G401.6 (cell line): Measurements from ENCODE around the gene C13orf46.
"Not testable (repeated sequence)": the region's sequence is repeated elsewhere in the genome, so short reads cannot be mapped to it uniquely, and the experiment has no call there.

ENCODE experiments used
- FAIRE-seq: peaks from 2 replicates; lab custom pipeline; 2012; peaks lifted over from hg19 to GRCh38; lab: Jason Lieb, UNC

Gene C13orf46

DNA sequence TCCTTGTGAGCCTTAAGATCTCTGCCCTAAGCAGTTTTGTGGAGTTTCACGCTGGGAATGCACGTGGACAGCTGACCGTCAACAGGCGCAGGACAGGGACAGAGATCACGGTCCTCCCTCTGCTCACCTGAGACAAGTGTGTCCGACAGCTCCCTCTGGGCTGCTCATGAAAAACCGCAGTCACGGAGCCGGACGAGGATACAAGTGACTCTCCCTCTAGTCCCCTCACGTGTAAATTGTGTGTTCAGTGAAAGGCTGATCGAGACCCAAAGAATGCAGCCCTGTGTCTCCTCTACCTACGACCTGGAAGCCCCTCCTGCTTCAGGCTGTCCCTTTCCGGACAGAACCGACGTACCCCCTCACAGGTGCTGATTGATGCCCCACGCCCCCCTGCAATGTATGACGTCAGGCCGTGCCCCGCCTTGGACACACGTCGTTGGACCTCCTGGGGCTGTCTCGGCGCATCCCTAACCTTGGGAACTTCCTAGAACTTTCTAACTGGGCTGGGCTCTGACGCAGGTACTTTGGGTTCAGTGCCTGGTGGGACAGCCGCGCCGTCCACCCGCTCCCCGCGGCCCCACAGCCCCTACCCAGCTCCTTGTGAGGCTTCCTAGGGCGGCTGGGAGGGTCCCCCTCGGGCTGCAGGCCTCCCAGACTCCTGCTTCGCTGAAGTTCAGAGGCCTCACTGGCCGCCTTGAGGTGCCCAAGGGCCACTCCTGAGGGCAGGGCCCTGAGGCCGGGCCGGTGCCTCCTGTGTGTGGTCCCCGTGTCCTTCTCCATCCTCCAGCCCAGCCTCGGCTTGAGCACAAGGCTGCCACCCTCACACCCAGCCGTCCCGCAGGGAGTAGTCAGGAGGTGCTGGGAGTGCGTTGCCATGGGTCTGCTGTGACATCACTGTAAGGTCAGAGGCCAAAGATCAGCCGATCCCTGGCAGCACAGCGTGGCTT is at the start of gene C13orf46:
C13orf46 (minus strand) TSS at position 859 of the 947 bp plus-strand sequence; CDS start at position 780, 79 bp downstream.
- no peak for FAIRE-seq

DNA sequence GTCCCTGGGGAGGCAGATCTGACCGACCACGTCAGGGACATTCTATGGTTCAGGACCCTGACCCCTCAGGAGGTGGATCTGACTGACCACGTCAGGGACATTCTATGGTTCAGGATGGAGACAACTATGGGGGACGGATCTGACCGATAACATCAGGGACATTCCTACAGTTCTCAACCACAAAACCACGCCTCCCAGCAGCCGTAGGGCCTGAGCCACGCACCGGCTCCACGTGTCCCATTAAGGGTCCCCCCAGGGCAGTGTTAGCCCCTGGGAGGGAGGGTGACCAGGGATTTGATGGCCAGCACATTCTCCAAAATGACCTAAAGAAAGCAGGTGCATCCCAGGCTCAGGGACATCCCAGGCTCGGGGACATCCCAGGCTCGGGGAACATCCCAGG is 49.0 kb upstream of the C13orf46 start:
- no peak for FAIRE-seq

DNA sequence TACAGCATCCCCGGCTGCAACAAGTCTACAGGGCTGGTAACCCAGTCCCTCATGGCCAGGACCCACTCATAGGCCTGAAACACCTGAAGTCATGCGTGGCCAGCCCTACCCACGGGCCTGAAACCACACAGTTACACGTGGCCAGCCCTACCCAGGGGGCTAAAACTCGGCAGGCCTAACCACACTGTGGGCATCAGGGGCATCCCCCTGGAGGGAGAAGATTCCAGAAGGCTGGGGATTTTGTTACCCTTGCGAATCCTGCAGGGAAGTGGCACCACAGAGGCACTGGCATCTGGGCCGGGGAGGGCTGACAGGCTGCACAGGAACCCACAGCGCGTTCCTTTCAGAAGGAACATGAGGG is 48.4 kb upstream of the C13orf46 start:
- no peak for FAIRE-seq

DNA sequence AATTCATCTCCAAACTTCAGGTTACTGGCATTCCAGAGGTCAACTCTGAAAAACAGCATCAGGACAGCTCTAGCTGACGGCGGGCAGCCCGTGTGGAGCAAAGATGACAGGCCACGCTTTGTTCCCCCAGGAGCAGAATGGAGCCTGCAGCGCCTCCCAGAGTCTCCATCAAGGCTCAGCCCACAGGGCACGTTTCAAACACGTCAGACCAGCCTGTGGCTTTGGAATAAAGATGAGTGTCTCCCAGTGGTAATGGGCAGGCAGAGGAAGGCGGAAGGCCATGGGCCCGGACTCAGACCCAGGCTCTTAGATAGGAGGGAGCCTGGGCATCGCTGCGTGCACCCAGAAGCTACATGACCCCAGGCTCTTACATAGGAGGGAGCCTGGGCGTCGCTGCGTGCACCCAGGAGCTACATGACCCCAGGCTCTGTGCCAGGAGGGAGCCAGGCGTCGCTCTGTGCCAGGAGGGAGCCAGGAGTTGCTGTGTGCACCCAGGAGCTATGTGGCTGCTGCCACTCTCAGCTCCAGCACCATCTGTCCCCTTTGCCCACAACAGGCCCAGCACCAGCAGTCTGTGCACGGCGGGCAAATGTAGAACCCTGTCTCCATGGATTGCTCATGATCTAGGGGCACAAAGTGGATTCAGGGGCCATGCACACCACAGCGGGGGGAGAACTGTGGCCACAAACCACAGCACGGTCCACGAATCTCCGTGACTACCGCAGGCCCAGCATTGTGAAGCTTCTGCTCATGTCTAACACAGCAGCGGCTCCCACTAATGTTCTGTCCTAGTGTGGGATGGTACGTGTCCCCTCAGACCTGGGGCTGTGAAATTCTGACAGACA is 47.8 kb upstream of the C13orf46 start:
- FAIRE-seq: no peak

DNA sequence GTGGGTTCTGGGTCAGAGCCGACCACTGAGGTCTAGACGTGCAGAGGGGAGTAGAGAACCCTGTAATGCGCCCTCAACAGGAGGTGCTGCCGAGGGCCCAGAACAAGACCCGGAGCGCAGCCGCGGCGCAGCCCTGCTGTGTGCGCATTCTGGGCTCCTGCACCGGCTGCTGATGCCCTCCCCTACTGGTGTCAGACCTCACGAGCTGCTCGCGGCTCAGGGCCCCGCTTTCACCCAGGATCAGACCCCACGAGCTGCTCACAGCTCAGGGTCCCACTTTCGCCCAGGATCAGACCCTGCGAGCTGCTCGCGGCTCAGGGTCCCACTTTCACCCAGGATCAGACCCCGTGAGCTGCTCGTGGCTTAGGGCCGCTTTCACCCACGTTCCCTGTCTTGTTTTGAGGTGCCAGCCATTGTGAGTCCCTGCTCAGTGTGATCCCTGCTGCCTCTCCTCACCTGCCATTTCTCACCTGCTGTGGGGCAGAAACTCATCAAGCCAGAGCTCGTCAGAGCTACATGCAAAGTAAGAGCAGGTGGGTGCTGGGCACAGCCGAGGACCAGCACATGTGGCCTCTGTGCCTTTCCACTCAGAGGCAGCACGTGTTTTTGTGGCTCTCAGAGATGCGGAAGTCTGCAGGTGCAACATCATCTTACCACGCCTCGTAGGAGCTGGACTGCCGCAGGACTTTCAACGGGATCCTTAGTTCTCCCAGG is 47.0 kb upstream of the C13orf46 start:
- no peak for FAIRE-seq

DNA sequence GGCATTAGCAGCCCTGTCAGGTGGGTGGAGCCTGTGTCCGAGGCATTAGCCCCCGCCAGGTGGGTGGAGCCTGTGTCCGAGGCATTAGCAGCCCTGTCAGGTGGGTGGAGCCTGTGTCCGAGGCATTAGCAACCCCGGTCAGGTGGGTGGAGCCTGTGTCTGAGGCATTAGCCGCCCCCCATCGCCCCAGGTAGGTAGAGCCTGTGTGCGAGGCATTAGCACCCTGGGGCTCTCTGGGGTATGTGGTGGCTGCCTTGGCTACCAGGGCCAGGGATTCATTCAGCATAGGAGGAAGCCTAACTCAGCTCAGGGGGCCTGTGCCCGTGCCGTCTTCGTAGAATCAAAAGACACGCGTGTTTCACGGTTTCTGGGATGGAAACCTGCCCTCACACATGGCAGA is 46.3 kb upstream of the C13orf46 start:
- not testable (repeated sequence) for FAIRE-seq

DNA sequence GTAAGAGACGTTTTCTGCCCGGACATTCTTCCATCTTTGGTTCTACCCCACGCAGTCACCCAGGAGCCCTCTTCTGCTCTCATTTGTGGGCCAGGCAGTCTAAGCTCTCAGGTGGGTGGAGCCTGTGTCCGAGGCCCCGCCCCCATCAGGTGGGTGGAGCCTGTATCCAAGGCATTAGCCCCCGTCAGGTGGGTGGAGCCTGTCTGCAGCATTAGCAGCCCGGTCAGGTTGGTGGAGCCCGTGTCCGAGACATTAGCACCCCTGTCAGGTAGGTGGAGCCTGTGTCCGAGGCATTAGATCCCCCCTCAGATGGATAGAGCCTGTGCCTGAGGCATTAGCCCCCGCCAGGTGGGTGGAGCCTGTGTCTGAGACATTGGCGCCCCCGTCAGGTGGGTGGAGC is 45.5 kb upstream of the C13orf46 start:
- no peak for FAIRE-seq

DNA sequence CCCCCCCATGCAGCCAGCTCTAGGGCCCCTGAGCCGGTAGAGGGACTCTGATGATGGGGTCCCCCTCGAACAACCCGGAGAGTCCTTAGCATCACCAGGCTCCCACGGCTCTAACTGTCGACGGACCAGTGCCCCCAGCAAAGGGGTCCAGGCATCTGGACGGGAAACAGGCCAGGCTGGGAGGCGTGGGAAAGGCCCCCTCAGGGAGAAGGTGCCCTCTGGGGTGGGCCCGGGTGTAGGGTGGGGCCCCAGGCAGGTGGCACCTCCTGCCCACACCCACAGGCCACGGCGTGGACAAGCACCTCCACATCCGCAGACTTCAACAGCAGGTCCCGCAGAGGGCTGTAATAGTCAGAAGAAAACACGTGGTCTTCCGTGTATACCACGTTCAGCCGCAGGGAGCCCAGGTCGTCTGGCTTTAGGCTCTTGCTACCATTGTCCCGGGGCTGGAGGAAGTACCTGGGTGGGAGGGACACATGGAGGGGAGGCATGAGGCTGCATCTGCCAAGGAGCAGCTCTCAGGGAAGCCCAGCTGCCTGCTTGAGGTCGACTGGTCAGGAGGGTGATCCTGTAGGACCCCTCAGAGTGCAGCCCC is 44.7 kb upstream of the C13orf46 start:
- FAIRE-seq: no peak

DNA sequence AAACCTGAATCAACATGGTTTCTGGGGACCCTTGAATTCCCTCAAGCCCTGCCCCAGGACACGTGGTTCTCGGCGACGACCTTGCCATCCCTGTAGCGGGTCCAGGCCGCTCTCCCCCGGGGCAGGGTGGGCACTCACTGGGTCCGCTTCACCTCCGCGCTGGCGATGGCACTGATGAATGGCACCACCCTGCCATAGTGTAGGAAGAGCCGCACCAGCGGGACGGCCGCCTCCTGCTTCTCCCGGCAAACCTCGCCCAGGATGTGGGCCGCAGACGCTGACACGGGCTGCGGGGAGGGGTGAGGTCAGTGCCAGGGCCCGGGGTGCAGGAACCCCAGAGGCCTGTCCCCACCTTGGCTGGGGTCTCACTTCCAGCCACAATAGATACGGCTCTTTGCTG is 44.1 kb upstream of the C13orf46 start:
- no peak for FAIRE-seq

DNA sequence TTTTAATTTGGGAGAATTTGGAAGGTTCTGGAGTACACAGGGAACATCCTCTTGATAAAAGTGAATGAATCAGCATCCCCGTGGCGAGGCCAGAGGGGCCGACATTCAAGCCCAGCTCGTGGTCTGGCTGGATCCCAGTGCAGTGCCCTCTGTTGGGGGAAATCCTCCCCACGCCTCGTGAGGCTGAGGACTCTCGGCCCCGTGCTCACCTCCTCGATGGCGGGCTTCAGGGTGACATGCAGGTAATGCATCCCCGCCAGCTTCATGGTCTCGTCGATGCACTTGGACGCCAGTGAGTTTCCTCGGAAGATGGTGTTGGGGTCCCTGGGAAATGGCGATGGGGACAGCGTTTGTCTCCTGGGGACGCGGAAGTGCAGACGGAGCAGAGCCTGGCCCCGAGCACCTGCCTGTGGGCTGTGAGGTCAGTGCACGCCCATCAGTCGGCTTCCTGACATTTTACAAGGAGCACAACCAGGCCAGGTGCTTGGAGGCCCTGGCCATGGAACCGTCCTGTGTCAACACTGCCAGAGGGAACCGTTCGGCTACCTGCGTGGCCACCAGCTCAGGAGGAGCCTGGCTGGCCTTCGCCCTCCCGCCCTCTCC is 43.3 kb upstream of the C13orf46 start:
- FAIRE-seq: no peak

DNA sequence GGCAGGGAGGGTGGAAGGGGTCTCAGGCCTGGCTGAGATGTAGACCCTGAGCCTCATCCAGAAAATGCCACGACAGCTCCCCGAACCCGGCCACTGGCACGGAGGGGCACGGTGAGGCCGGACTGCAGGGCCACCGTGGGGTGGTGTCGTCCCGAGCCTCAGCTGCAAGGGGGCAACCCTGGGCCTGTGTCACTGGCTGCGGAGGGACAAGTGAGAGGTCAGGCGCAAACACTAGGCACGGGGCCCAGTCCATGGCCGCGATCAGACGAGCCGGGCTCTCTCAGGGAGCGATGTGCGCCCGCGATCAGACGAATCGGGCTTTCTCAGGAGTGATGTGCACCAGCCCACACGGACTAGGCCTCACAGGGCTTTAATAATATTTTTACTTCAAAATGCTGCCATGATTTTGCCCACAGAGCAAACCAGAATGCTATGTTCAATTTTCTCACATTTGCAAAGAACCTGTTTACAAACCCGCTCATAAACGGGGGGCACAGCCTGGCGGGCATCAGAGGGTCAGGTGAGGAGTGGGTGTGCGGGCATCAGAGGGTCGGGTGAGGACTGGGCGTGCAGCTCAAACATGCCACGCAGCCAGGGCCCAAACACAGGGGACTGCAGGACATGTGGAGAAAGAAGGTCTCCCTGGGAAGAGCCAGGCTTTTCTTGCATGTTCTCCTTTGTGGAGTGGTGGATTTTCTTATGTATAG is 42.6 kb upstream of the C13orf46 start:
- FAIRE-seq: no peak

DNA sequence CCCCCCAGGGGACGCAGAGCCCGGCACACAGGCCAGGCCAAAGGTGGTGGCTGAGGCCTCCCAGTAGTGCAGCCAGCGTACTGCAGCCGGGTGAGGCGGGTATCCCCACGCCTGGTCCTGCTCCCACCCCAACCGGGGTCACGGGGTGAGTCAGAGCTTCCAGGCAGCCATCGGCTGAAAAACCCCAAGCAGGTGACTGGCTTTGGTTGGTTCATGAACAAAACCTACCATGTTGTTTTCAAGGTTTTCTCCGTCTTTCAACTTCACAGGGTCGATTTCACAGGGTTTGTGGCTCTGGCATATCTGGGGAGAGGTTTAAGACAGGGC is 42.1 kb upstream of the C13orf46 start:
- no peak for FAIRE-seq

DNA sequence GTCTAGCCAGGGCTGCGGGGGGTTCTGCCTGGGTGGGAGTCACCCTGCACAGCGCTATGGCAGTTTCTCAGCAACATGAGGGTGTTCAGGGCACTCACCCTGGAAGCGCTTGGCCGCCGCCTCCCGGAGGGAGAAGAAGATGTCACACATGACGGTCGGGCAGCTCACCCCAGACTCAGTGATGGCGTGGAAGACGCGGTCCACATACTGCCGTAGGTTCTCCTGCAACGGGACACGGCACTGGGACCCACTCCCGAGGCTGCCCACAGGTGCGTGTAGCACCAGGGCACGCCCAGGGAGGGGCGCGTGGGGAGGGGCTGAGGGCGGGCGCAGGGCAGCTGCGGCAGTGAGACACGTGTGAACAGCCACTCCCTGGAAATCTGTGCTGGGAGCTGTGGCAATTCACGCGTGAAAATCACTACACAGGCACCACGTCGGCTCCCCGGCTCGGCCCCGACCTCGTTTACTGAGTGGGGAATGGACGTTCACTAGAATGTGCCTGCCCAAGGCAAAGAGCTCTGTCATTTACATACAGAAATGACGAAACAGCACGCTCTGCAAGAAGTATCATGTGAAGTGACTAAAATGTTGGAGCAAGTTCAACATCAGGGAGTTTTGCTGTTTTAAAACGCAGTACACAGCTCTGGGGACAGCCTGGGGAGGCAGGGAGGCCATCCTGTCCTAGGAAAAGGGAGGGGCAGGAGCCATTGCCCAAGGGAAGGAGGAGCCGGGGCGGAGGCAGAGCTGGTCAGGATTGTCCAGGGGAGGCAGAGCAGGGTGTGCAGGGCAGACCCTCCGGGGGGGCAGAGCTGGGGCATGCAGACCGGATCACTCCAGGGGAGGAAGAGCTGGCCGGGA is 41.5 kb upstream of the C13orf46 start:
- FAIRE-seq: no peak

DNA sequence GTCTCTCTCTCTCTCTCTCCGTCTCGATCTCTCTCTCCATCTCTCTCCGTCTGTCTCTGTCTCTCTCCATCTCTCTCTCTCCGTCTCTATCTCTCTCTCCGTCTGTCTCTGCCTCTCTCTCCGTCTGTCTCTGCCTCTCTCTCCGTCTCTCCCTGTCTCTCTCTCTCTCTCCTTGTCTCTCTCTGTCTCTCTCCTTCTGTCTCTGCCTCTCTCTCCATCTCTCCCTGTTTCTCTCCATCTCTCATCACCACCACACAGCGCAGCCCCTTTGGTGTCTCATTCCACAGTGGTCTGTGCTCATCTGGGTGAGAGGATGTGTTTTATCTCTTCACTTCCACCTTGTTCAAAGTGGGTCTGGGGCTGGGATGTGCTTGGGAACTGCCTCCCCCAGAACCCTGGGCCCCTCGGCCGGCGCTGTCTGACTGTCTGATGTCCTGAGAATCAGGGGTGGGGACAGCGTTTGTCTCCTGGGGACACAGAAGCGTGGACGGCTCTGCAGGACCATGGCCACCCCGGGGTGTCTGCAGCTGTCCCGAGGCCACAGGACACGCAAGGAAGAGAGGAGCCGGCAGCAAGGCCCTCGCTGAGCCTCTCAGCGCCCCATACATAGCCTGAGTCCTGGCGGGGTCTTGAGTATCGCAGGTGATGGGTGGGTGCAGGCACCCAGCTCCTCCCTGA is 40.2 kb upstream of the C13orf46 start:
- no peak for FAIRE-seq

DNA sequence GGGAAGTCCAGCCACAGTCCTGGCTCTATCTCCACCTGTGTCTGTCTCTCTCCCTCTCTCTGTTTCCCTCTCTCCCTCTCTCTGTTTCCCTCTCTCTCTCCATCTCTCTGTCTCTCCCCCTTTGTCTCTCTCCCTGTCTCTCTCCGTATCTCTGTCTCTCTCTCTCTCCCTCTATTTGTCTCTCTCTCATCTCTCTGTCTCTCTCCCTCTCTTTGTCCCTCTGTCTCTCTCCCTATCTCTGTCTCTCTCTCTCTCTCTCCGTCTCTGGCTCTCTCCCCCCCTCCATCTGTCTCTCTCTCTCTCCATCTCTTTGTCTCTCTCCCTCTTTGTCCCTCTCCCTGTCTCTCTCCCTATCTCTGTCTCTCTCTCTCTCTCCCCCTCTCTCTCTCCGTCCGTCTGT is 39.5 kb upstream of the C13orf46 start:
- no peak for FAIRE-seq

DNA sequence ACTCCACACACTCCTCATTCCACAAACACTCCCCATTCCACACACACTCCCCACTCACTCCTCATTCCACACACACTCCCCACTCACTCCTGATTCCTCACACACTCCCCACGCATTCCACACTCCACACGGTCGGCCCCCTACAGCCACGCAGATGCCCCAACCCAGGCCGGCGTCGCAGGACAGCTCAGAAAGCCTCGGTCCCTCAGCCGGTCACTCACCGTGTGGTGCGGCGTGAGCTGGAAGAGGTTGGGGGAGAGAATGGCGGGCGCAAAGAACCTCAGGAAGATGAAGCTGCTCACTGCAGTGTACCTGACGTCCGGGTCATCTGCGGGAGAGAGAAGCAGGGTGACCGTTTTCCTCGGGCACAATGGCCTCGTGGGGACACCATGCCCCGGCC is 39.0 kb upstream of the C13orf46 start:
- FAIRE-seq: no peak

DNA sequence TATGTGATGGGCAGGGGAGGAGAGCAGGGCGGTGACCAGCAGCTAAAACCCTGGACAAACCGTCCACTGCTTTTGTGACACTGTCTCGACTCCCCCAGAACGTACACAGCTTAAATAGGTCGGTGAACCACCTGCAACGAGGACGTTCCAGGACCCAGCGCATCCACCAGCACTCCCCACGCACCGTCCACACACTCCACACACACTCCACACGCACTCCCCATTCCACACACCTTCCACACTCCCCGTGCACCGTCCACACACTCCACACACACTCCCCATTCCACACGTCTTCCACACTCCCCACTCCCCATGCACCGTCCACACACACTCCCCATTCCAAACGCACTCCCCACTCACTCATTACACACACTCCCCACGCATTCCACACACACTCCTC is 38.3 kb upstream of the C13orf46 start:
- FAIRE-seq: no peak

DNA sequence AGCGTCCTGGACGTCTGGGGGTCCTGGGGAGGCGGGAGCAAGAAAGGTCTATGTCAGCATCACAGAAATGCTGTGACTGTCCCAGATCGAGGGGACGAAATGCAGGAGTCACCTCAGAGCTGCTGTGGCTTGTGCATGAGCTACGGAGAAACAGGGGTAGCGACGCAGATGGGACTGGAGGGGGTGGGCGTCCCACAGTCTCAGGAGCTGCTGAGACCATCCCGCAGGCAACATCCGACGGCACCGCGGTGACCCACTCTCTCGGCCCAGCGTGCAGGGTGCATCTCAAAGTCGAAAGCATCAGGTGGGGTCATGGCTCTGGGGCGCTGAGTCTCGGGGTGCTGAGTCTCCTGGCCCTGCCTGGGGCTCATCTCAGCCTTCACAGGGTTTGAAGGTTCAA is 37.4 kb upstream of the C13orf46 start:
- no peak for FAIRE-seq

DNA sequence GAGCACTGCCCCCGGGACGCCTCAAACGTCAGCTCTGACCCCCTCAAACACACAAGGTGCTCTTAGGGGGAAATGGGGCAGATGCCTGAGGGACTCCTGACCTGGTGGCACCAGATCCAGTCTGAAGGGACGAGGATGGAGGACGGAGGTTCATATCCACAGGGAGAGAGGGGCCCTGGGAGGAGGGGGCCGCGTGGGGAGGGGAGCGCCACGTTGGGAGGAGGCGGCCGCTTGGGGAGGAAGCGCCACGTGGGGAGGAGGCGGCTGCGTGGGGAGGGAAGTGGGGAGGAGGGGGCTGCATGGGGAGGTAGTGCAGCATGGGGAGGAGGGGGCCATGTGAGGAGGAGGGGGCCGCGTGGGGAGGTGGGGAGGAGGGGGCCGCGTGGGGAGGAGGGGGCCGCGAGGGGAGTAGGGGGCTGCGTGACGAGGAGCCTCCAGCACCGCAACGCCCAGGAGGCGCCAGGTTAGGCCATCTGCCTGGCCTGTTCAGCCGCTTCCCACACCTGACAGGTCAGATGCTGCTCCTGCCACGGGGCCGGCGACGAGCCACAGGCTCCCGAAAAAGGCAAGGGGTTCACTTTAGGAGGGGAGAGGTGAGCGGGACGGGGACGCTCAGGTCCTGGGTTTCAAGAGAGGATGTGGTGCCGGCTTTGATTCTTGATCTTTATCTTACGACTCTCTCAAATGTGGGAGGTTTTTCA is 36.7 kb upstream of the C13orf46 start:
- no peak for FAIRE-seq
